Omental fat pad (tissue), 4 donors: ENCODE data around the gene SGSM1. TPM values are rescaled to one million over a fixed set of nuclear protein-coding genes. Genes with fewer than 3 reads are reported as not detected.

Experiments
- ATAC-seq: fragments of 150-250 bp; one replicate; pipeline ENCODE4 v1.9.1; 2016; ENCODE audit warnings: mild to moderate bottlenecking, moderate library complexity; ENCODE audit not compliant: low FRiP score
- DNase-seq: peaks from one replicate; pipeline ENCODE4 v3.0.0-alpha.2; 2019; ENCODE audit warnings: low spot score
- CTCF ChIP-seq, 3 donors: fragments of 450-650 bp; IDR thresholded peaks; one replicate each; pipeline ENCODE4 v1.5.1; 2016 to 2017; ENCODE audit warnings: antibody characterized with exemption in 3 of 3, mild to moderate bottlenecking in 3 of 3, moderate library complexity in 2 of 3
- total RNA-seq, 4 donors: library from RNA; depleted of rRNA; stranded (reverse); fragments of >200 nt; gene quantifications; one replicate each; pipeline ENCODE4 v1.1.0, GENCODE V29; 2016

The SGSM1 gene
- total RNA-seq, 4 donors from 2014 or later, result 0.12 to 2.4 (median 0.62) TPM

GRCh38 chr22:24791362-24791761 lies 14.6 kb upstream of the SGSM1 start:
- ATAC-seq (no peak), DNase-seq (no peak)
- TF ChIP-seq CTCF (IDR thresholded peaks at IDR 0.05), result no peak

- TF ChIP-seq CTCF (IDR thresholded peaks at IDR 0.05), result no peak
- DNase-seq (no peak), ATAC-seq (no peak)
Observed at GRCh38 chr22:24796056-24796455, 10.0 kb upstream of the SGSM1 start.

GRCh38 chr22:24796860-24797259 lies 9.2 kb upstream of the SGSM1 start:
- ATAC-seq (no peak), DNase-seq (no peak)
- TF ChIP-seq CTCF (IDR thresholded peaks at IDR 0.05), result no peak

DNA sequence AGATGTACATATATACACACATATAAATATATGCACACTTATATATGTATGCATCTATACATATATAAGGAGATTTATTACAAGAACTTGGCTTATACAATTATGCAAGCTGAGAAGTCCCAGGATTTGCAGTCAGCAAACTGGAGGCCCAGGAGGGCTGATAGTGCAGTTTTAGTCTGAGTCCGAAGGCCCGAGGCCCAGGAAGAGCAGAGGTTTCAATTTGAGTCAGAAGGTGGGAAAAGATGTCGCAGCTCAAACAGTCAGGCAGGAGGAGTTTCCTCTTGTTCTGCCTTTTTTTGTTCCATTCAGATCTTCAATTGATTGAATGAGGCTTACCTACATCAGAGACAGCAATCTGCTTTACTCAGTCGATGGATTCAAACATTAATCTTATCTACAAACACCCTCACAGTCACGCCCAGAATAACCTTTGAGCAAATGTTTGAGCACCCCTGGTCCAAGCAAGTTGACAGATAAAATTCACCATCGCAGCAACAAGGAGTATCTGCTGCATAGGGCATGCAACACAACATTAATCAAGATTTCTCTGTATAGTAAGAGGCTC lies 4.0 kb upstream of the SGSM1 start:
- TF ChIP-seq CTCF (IDR thresholded peaks at IDR 0.05), result no peak
- ATAC-seq (no peak), DNase-seq (no peak)

GRCh38 chr22:24803064-24803542 lies 2.9 kb upstream of the SGSM1 start:
- DNase-seq, result peak; percentile 67
- no peak for ATAC-seq

DNA sequence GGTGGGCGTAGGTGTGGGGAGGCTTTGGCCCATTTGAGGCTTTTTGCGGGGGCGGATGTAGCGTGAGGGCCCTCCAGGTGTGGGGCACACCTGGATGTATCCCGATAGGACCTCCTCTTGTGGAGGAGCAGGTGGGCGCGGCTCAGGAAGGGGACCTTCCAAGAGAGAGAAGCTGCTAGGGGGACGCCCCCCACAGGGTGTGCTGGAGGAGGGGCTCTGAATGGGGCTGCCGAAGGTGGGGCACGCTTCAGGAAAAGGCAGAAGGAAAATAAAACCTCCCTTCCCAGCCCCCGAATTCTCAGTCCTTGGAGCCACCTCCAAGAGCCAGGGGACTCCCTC lies 621 bp downstream of the SGSM1 start:
- TF ChIP-seq CTCF (IDR thresholded peaks at IDR 0.05), result no peak
- DNase-seq, result no peak
- ATAC-seq, result no peak

More at GRCh38 chr22:24803064-24803542, 2.9 kb upstream of the SGSM1 start:
- peak in 2 of 3 donors; percentile 2 to 38 for TF ChIP-seq CTCF (IDR thresholded peaks at IDR 0.05)

- peak; percentile 29 for DNase-seq
- ATAC-seq, result peak; percentile 34
Observed at GRCh38 chr22:24807284-24807950, 1.4 kb downstream of the SGSM1 start.

More at GRCh38 chr22:24807284-24807950, 1.4 kb downstream of the SGSM1 start:
- TF ChIP-seq CTCF (IDR thresholded peaks at IDR 0.05), result no peak
